HG03558 (cell line): ENCODE results near the gene PRDM1.
"Not testable (repeated sequence)": the region's sequence is repeated elsewhere in the genome, so short reads cannot be mapped to it uniquely, and the experiment has no call there.

ENCODE experiments used
- ATAC-seq: cut with Tn5 transposase; IDR thresholded peaks from one replicate; pipeline ENCODE4 v1.9.1; 2021; ENCODE audit warnings: moderate number of reproducible peaks; ENCODE audit not compliant: unreplicated experiment; ENCODE audit errors: extremely low read depth

PRDM1 gene

GRCh38 chr6:106134087-106134770, 48.1 kb downstream of the PRDM1 start:
- ATAC-seq = no peak

GRCh38 chr6:106134906-106135634, 48.9 kb downstream of the PRDM1 start:
- no peak for ATAC-seq

GRCh38 chr6:106135911-106136571, 49.9 kb downstream of the PRDM1 start:
- ATAC-seq = no peak

- no peak for ATAC-seq
Measured at GRCh38 chr6:106136845-106137244, 50.7 kb downstream of the PRDM1 start.

- ATAC-seq = no peak
Measured at GRCh38 chr6:106138151-106138550, 52.0 kb downstream of the PRDM1 start.

- ATAC-seq = peak; percentile 68
Measured at GRCh38 chr6:106141441-106142237, 55.5 kb downstream of the PRDM1 start.

- no peak for ATAC-seq
Measured at GRCh38 chr6:106142876-106143431, 56.8 kb downstream of the PRDM1 start.

GRCh38 chr6:106143665-106144064, 57.5 kb downstream of the PRDM1 start:
- ATAC-seq = no peak

GRCh38 chr6:106145144-106145543, 59.0 kb downstream of the PRDM1 start:
- no peak for ATAC-seq

- ATAC-seq = no peak
Measured at GRCh38 chr6:106145741-106146227, 59.6 kb downstream of the PRDM1 start.

GRCh38 chr6:106146852-106147351, 60.8 kb downstream of the PRDM1 start:
- ATAC-seq = no peak

- ATAC-seq = no peak
Measured at GRCh38 chr6:106147476-106147875, 61.3 kb downstream of the PRDM1 start.

- ATAC-seq = no peak
Measured at GRCh38 chr6:106149472-106150069, 63.4 kb downstream of the PRDM1 start.

- ATAC-seq = not testable (repeated sequence)
Measured at GRCh38 chr6:106152476-106152875, 66.3 kb downstream of the PRDM1 start.

GRCh38 chr6:106152952-106153351, 66.8 kb downstream of the PRDM1 start:
- ATAC-seq = no peak

- ATAC-seq = no peak
Measured at GRCh38 chr6:106154326-106154725, 68.2 kb downstream of the PRDM1 start.

- ATAC-seq = no peak
Measured at GRCh38 chr6:106155219-106155830, 69.2 kb downstream of the PRDM1 start.

- no peak for ATAC-seq
Measured at GRCh38 chr6:106156413-106156812, 70.3 kb downstream of the PRDM1 start.

GRCh38 chr6:106156863-106157262, 70.7 kb downstream of the PRDM1 start:
- ATAC-seq = no peak
